ENCODE data around the gene SMIM5. TPM values are rescaled to one million over a fixed set of nuclear protein-coding genes. Genes with fewer than 3 reads are reported as not detected.

SMIM5 gene
- total RNA-seq, 1 experiment from 2014 or later: 0.24 TPM

GRCh38 chr17:75603123-75603522, 30.1 kb upstream of the SMIM5 start:
- no peak overlapping the region; a peak in 1 of 7 replicates for H3K27ac Mint-ChIP-seq
- no peak overlapping the region for H4K8ac ChIP-seq (replicated peaks; ENCODE audit: insufficient read length, low read depth, low read length)

More at GRCh38 chr17:75603123-75603522, 30.1 kb upstream of the SMIM5 start:
- H3K27me3 ChIP-seq (ENCODE audit: insufficient read depth, low read length): no peaks in the 10 kb centered on the region
- H4K5ac ChIP-seq (ENCODE audit: insufficient read length, low read depth, low read length): no peak overlapping the region
- H2BK5ac ChIP-seq (ENCODE audit: insufficient read length, low read length): no peak overlapping the region
- no peaks in the 10 kb centered on the region for H3K23me2 ChIP-seq (ENCODE audit: insufficient read length, low read depth, low read length, poor library complexity, severe bottlenecking)
- H4K20me1 ChIP-seq (ENCODE audit: control insufficient read depth, insufficient read depth, insufficient read length): no peaks in the 10 kb centered on the region
- peaks cover 2% of the 10 kb centered on the region for H3K27me3 Mint-ChIP-seq (ENCODE audit: low read depth)
- DNase-seq: no peak
- H3K9ac ChIP-seq (ENCODE audit: extremely low read depth, insufficient read length, low read length): no peak overlapping the region
- no peak overlapping the region for H3K23ac ChIP-seq (ENCODE audit: insufficient read length, low read depth, low read length)
- H3K36me3 Mint-ChIP-seq (ENCODE audit: insufficient read depth in 1 of 3, low read depth in 3 of 3): no peaks in the 10 kb centered on the region
- H4K91ac ChIP-seq (ENCODE audit: insufficient read length, low read depth, low read length): no peak overlapping the region
- no peaks in the 10 kb centered on the region for H3K9me3 ChIP-seq (ENCODE audit: control insufficient read depth, low read depth, low read length)
- no peak overlapping the region for H3T11ph ChIP-seq (ENCODE audit: low read length)
- H3K79me1 ChIP-seq (ENCODE audit: insufficient read depth, low read depth, low read length, poor library complexity, severe bottlenecking): no peaks in the 10 kb centered on the region
- H3K79me2 ChIP-seq (ENCODE audit: insufficient read depth, low read length): no peaks in the 10 kb centered on the region
- H3K9me3 Mint-ChIP-seq: no peaks in the 10 kb centered on the region
- H3K14ac ChIP-seq (ENCODE audit: insufficient read depth, low read length): no peak overlapping the region
- TF ChIP-seq, protein P1, sequence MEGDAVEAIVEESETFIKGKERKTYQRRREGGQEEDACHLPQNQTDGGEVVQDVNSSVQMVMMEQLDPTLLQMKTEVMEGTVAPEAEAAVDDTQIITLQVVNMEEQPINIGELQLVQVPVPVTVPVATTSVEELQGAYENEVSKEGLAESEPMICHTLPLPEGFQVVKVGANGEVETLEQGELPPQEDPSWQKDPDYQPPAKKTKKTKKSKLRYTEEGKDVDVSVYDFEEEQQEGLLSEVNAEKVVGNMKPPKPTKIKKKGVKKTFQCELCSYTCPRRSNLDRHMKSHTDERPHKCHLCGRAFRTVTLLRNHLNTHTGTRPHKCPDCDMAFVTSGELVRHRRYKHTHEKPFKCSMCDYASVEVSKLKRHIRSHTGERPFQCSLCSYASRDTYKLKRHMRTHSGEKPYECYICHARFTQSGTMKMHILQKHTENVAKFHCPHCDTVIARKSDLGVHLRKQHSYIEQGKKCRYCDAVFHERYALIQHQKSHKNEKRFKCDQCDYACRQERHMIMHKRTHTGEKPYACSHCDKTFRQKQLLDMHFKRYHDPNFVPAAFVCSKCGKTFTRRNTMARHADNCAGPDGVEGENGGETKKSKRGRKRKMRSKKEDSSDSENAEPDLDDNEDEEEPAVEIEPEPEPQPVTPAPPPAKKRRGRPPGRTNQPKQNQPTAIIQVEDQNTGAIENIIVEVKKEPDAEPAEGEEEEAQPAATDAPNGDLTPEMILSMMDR (conservative IDR thresholded peaks at IDR 0.05): no peak
- H2BK12ac ChIP-seq (ENCODE audit: insufficient read length, low read depth, low read length): no peak overlapping the region
- no peak overlapping the region for H3K4ac ChIP-seq (ENCODE audit: low read depth, low read length)
- H2AFZ ChIP-seq (ENCODE audit: low read length): no peak overlapping the region
- H2BK20ac ChIP-seq (ENCODE audit: low read depth, low read length, poor library complexity, severe bottlenecking): no peak overlapping the region
- WGBS (ENCODE audit: extremely low coverage, insufficient read length, low lambda C conversion rate): no CpG with 5 or more reads among the region's 9 CpGs
- H3K18ac ChIP-seq (ENCODE audit: insufficient read length, low read depth, low read length): no peak overlapping the region
- no peak overlapping the region for H2BK15ac ChIP-seq (ENCODE audit: low read depth, low read length)
- no peak overlapping the region for H3K4me3 Mint-ChIP-seq
- no peaks in the 10 kb centered on the region for H3K4me1 ChIP-seq (ENCODE audit: insufficient read depth, low read length)
- H3K27ac ChIP-seq (ENCODE audit: insufficient read length, low read depth, low read length): no peak overlapping the region
- no peak overlapping the region for H3K4me2 ChIP-seq (ENCODE audit: insufficient read depth, insufficient read length, low read length)
- no peak overlapping the region for H2AK5ac ChIP-seq (ENCODE audit: insufficient read length, low read length)
- no peak overlapping the region for H3K56ac ChIP-seq (ENCODE audit: insufficient read length, low read depth, low read length)
- H2BK120ac ChIP-seq (ENCODE audit: low read depth, low read length, poor library complexity, severe bottlenecking): no peak overlapping the region
- no peaks in the 10 kb centered on the region for H3K4me1 Mint-ChIP-seq

All from H9 (cell line).